NCI-H345 (cell line): ENCODE results near the gene ATP1A1.

Experiments
- DNase-seq: peaks from one replicate; lab custom pipeline; 2025; lab: John Stamatoyannopoulos, UW

ATP1A1 gene

DNA sequence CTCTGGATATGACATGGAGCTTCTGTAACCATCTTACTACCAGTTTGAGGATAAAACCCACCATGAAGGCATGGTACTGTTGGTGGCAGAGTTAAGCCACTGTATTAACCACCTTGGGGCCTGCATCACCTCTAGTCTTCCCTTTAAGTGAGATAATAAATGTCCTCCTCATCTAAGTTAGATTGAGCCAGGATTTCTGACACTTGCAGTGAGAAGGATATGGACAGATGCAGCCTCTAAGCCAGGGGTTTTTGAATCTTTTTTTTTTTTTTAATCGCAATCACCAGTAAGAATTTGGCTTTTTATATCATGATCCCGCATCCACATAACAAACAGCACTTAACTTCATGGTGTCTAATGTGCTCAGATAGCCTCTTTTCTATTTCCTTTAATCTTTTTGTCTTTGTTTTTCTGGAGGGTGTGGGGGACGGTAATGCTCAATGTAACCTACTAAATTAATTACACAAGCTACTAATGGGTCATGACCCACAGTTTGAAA is 42.2 kb downstream of the ATP1A1 start:
- no peak for DNase-seq

DNA sequence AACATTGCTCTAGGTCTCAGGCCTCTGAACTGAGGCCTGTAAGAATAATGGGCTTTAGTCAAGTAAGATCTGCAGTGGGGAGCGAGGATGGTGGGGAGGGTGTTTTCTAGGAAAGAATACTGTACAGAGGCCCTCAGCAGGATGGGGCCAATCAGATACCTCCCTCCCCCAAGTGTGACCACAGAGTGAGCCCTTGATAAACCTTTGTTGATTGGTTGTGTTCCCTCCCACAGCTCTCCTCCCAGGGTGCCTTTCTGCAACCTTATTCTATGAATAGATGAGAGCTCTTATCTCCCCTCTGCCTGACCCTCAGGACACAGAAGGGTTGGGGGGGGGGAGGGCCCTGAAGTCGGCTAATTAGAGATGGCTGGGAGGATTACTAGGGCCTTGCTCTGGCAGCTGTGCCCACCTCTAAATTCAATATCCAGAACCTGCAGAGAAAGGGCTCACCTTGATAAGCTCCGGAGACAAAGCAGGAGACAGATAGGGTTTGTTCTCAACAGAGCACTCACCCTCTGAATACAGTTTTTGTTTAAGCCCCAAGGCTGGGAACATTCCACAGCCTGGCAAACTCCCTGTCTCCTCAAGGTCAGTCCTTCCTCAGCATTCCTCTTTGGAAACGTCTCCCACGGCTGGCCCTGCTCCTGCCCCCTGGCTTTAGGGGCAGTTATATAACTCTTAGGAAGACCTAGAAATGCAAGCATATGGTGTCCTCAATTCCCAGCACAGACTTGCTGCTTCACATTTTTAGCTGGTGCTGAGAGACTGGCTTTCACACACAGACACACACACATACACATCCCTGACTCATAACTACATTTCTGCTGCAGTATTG is 42.9 kb downstream of the ATP1A1 start:
- no peak for DNase-seq

DNA sequence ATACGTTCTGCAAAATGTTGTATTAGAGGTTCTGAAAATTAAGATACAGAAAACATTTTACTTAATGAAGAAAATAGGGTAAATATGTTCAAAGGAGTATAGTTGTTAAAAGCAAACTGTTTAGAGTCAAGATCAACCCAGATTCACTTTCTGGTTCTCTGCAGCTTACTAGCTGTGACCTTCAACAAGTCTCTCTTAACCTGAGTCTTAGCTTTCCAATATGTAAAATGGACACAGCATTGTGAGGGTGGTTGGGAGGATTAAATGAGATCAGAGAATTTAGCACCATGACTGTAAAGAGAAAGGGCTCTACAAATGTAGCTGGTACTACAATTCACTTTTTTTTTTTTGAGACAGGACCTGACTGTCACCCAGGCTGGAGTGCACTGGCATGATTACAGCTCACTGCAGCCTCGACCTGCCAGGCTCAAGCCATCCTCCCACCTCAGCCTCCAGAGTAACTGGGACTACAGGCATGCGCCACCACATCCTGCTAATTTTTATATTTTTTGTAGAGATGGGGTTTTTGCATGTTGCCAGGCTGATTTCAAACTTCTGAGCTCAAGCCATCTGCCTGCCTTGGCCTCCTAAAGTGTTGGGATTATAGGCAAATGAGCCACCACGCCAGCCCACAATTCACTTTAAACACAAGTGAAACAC is 43.9 kb downstream of the ATP1A1 start:
- DNase-seq: no peak

DNA sequence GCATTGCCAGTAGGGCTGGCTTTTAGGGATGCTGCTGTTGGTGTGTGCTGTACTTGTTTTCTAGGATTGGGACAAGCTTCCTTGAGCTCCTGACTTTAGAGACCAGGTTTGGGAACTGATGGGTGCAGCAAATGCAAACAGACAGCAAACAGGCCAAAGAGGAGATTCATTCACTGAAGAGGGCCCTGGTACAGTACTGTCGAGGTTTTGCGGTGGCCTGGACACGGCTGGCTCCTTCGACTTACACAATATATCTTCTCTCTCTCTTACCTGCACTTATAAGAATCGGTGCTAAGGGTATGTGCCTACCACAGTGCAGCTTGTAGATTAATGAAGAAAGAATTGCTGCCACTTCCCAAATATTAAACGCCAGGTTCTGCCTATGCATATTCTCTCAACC is 44.6 kb downstream of the ATP1A1 start:
- DNase-seq: no peak

DNA sequence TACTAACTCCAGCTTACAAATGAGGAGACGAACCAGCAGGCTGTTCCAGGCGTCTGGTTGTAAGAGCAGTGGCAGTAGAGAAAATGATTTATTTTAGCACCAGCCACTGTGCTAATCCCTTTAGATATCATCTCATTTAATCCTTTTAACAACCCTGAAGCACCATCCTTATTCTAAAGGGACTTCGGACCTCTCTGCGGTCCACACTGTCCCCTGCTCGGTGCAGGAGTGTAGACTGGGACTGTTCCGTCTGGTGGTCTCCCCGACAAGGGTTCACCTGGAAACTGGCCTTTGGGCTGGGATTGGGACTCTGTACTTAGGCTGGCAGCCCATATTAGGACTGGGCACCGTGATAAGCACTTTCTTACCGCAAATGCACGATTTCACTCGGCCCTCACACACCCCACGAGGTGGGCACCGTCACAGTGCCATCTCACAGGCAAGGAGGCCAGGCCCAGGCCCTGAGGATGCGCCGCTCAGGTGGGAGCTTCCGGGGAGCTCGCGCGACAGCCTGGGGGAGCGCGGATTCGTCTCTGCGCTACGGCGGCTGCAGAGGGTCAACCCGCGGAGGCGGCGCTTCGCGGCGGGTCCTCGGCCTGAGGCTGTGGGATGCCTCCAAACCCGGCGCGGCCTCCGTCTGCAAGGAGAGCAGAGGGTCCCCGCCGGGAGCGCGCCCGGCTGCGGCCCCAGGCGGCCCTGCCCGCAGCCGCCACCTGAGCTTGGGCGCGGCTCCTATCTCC is 45.2 kb downstream of the ATP1A1 start:
- peak; percentile 82 for DNase-seq

DNA sequence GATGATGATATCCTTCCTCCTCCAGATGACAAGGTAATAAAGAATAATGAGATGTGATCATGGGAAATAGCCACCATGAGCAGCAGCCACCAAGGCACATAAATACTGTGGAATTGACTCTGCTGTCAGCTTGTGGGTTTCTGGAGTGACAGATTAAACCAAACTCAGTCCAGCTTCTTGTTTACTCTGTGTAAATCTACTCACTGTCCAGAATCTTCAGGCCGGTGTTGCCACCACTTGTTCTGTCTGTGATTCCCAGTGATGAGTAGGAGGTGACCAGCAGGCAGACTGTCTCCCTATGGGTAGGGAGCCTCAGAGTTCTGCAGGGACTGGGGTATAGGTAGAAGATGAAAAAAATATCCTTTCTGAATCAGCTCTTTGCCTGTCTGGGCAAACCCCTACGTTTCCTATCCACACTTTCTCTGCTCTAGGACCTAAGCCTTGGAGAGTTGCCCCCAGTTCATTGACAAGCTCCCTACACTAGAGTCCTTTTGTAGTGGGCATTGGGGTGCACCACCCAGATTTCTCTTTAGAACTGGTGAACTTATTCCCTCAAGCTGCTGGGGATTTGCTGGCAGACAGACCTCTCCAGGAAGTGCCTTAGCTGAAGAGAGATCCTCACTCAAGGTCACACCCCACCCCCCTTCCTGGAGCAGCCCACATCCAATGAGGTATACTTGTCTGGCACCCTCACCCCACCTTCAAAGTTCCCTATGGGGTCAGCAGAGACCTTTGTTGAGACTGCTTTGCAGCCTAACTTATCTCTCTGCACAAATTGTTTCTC is 47.6 kb downstream of the ATP1A1 start:
- DNase-seq: no peak

DNA sequence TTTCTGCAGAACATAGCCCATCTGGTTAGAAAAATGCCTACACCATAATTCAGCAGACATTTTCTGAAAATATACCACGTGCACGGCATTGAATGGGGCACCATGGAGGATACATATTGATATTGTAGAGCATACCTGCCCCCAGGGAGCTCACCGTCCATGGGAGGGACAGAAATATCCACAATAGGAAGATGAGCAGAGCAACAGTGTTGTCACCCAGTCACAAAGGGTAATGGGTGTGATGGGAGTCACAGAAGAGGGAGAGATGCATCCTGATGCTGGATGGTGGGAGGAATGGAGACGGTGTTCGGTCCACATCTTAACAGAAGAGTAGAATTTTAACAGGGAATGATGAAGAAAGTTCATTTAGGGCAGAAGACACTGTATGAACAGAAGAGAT is 51.4 kb downstream of the ATP1A1 start:
- DNase-seq: no peak

DNA sequence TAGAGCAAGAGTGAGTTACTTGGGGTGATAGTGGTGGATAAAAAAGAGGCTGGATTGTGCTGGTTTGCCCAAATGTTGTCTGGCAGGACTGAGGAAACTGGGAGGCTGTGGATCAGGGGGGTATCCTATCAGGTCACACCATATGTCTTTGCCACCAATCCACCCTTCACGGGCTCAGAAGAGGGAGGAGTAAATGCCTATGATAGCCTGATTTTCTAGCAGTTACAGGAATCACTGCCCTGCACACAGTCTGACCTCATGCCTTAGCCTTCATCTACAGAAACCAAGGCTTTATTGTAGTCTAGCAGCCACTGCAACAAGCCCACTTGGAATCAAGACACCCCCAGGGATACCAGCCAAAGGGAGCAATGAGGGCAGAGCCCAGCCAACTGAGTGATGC is 51.8 kb downstream of the ATP1A1 start:
- no peak for DNase-seq

DNA sequence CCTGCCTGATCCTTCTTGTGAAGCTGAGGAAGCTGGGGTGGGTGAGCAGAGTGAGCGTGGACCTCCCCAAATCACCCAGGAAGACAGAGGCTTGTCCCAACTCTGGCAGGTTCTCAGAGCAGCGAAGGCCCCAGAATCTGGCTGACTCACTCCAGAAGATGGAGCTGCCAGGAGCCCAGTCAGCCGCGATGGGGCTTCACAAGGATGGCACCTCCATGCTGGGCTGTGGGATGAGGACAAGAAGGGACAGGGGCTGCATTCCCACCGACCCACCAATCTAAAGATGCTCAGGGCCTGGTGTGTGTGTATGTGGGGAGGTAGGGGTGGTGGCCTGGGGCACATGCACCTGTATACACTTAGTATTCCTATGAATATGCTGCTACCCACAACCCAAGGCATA is 52.9 kb downstream of the ATP1A1 start:
- no peak for DNase-seq

DNA sequence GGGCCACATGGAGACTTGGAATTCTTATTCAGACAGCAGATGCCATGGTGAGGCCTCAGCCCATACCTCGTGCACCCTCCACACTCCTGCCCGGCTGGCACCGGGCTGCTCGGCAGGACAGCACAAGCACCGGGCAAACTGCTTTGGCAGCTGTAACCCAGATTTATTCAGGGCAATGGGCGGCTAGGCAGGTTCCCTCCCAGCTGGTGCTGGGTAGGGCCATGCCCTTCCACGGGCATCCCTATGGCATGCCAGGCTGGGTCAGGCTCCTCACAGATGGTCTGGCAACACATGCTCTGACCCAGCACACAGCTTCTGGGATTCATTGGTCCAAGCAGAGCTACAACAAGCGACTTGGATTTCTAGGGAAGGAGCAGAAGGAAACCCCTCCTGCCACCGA is 53.4 kb downstream of the ATP1A1 start:
- no peak for DNase-seq

DNA sequence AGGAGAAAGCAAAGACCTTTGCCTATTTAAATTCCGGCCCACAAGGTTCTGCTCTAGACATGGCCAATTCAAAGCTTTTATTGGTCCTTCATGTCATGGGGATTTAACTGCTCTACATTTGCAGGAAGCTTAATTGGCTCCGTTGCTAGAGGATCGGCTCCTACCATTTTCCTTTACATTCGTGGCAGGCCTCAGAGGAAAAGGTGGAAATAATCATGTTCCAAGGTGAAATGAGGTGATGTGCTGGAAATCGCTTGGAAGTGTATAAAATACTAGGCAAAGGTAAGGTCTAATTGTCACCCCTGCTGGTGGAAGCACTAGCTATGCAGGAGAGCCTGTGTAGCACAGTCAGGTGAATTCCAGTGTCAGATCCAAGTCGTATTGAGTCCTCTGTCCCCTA is 55.5 kb downstream of the ATP1A1 start:
- DNase-seq: no peak

DNA sequence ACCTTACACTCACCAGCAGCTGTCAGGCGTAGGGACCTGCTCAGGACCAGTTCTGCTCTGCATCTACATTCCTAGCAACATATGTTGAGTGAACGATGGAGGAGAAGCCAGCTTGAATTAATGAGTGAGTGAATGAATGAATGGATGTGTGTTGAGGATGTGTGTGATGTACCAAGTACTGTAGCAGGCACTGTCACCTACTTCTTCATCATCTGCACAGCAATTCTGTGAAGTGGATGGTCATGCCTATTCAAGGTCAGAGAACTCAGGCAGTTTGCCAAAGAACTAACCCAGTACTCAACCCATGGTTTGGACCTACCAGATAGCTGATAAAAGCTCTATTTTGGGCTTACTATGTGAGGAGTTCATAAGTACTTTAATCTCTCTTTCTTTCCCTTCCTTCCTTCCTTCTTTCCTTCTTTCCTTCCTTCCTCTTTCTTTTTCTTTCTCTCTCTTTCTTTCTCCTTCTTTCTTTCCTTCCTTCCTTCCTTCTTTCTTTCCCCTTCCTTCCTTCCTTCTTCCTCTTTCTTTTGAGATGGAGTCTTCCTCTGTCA is 56.9 kb downstream of the ATP1A1 start:
- DNase-seq: no peak

DNA sequence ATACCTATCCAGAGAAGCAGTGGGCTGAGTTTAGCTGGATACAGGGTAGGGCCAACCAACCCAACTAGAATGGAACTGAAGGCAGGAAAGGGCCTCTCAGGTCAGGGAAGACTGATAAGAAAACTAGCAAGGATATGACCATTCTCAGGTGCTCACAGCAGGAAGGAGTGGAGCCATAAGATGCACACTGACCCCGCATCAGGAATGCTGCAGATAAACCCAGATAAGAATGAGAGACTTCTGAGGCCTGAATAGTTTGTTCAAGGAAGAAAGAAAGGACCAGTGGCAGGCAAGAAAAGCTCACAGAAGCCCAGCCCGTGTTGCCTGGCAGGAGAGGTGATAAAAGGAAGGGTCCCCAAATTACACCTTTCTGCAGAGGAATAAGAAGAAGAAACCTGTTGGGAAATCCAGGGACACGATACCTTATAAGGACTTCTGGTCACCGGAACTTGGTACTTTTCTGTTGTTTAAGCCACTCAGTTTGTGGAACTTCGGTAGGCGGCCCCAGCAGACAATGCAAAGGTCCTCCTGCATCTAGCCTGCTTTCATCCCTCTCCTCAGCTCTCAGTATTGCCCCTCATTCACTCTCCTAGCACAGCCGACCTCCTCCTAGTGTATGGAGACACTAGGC is 58.9 kb downstream of the ATP1A1 start:
- DNase-seq: no peak

DNA sequence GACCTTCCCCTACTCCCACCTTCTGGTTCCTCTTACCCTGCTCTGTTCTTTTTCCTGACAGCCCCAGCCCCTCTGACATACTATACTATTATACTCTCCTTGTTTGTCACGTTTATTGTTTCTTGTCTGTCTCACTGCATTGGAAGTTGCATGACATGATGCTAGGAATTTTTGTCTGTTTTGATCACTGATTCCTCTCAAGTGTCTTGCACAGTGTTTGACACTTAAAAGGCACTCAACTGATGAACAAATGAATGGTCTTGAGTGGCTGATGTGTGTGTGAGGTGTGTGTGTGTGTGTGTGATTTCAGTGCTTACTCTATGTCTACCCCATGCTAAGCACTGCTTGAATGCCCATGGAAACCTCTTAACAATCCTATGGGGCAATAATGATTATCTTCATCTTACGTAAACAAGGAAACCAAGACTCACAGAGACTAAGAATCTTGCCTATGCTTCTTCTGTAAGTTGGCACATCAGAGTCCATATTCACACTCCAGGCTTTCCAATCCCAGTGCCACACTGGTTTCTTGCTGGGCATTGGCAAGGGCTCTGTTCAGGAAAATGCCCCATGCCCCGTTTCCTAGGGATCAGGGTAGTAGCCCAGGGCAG is 59.7 kb downstream of the ATP1A1 start:
- DNase-seq: no peak

DNA sequence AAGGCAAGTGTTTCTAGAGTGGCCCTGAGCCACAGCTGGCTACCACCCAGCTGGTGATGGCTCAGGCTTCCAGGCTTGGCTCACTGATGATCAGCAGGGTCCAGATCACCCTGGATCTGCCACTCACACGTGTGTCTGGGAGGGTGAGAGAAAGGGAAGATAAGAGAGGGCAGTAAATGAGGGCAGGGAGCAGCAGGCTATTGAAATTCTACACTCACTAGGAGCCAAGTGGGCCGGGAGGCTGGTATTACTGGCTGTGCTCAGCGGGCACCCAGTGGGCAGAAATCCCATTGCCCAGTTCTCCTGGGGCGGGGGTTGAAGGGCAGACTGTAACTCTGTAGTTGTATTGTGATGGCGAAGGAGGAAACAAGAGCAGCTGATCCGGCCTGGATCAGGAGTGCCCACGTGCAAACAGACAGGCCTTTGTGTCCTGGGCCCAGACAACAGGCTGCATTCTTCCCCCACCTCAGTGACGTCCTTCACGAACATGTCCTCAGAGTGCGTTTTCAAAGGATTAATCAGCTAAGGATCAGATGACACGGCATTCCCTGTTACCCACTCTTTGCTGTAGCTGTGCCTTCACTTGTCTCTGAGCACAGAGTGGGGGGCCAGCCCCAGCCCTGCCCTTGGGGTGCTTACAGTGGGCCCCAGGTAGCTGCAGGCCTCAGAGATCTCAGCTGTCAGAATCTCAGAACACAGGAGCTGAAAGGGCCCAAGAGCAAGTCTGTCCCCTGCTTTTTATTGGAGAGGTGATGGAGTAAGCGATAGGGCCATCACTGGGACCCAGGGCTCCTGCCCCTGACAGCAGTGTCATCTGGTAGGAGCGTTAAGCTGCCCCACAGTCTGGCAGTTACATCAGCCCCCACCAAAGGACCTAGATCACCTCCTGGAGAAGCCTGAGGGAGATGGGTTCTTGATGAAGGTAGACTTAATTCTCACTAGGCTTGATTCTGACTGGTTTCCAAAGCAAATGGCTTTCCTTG is 60.5 kb downstream of the ATP1A1 start:
- DNase-seq: peak; percentile 21

DNA sequence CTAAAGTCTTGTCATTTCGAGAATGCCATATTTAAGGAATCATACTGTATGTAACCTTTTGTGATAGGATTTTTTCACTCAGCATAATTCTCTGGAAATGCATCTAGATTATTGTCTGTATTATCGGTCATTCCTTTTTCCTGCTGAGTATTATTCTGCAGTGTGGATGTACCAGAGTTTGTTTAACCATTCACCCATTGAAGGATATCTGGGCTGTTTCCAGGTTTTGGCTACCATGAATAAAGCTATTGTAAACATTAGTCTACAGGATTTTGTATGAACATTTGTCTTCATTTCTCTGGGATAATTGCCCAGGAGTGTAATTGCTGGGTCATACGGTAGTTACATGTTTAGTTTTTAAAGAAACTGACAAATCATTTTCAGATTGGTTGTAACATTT is 61.8 kb downstream of the ATP1A1 start:
- DNase-seq: no peak

DNA sequence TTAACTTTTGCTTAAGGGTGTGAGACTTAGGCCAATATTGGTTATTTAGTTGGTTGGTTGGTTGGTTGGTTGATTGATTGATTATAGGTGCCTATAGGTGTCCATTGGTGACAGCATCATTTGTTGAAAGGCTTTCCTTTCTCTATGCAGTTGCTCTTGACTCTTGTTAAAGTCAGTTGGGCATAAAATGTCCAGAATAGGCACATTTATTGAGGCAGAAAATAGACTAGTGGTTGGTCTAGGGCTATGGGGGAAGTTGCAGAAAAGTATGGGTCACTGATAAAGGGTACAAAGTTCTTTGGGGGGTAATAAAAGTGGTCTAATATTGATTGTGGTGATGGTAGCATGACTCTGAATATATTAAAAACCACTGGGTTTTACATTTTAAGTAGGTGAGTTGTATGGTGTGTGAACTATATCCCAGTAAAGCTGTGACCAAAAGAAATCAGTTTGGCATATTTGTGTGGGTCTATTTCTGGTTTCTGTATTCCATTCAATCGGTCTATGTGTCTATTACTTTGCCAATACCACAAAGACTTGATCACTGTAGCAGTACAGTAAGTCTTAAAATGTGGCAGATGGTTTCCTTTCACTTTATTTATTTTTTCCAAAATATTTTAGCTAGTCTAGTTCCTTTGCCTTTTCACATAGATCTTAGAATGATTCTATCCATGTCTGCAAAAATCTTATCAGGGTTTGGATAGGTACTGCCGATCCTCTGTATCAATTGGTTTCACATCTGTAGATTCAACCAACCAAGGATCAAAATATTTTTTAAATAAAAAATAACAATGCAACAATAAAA is 63.0 kb downstream of the ATP1A1 start:
- DNase-seq: no peak

DNA sequence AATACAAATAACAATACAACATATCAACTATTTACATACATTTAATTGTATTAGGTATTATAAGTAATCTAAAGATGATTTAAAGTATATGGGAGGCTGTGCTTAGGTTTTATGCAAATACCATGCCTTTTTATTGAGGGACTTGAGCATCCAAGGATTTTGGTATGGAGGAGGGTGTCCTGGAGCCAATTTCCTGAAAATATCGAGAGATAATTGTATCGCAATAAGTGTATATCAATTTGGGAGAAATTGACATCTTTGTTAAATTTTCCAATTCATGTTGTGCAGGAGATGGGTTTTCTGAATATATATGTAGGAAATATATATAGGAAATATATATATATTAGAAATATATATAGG is 63.5 kb downstream of the ATP1A1 start:
- no peak for DNase-seq

DNA sequence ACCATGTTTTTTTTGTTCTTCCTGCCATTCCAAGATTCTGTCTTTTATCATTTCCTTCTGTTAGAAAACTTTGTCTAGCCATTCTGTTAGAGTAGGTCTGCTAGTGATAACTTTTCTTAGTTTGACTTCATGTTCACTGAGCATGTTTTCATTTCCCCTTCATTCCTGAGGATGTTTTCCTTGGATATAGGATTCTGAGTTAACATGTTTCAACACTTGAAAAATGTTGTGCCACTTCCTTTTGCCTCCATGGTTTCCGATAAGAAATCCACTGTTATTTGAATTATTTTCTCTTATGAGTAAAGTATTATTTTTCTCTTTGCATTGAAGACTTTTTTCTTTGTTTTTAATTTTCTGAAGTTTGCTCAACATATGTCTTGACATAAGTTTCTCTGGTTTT is 66.7 kb downstream of the ATP1A1 start:
- DNase-seq: no peak
